K562 (cell line): Measurements from ENCODE around the gene NISCH. TPM values are rescaled to one million over a fixed set of nuclear protein-coding genes. Genes with fewer than 3 reads are reported as not detected.

Experiments
- ATAC-seq: fragments of 200-7000 bp; cut with Tn5 transposase; 3 replicates; pipeline ENCODE4 v1.9.1; 2020; ENCODE audit warnings: moderate library complexity
- BruUV-seq: library from RNA; stranded (reverse); fragments of 400-500 nt; replicated peaks from 2 replicates; lab custom pipeline; 2021; lab: Mats Ljungman, UMichigan
- CTCF ChIA-PET: fragments of 300-600 bp; formaldehyde crosslinking; extraction: SDS; loops from one replicate; lab custom pipeline; 2021; ENCODE audit warnings: low intra/inter-chr PET ratio; lab: Yijun Ruan, JAX
- POLR2A ChIA-PET: fragments of 300-600, 350-650 bp; sonication (Branson Sonifier 250); formaldehyde crosslinking; extraction: SDS; loops from one replicate; lab custom pipeline; 2021; ENCODE audit warnings: antibody characterized with exemption, inconsistent platforms; lab: Yijun Ruan, JAX
- DNase-seq, 4 experiments: peaks; one replicate each; pipeline versions ENCODE4 v3.0.0 to v3.0.0-alpha.2; 2011 to 2018; ENCODE audit warnings: low spot score in 3 of 4, mixed read lengths in 3 of 4; ENCODE audit errors: extremely low read depth in 1 of 4
- FAIRE-seq: peaks from 2 replicates; lab custom pipeline; 2011; peaks lifted over from hg19 to GRCh38; lab: Jason Lieb, UNC
- H2AFZ ChIP-seq: 2 replicates; pipeline ENCODE4 v1.6.0; 2011; ENCODE audit warnings: low read depth, low read length, control low read depth, inconsistent platforms
- H3K27ac ChIP-seq: fragments of 200-600 bp; 3 replicates; pipeline ENCODE4 v1.8.0; 2011; ENCODE audit warnings: low read depth, mild to moderate bottlenecking, control low read depth, inconsistent platforms, low read length, moderate library complexity, mixed read lengths; ENCODE audit errors: extremely low read depth
- H3K27me3 ChIP-seq, 2 experiments: fragments of 300-600 bp in 1 of 2; 2 replicates in 1 of 2; 3 replicates in 1 of 2; pipeline versions ENCODE4 v1.6.0 to v1.8.0; 2011; ENCODE audit warnings: inconsistent platforms in 2 of 2, low read length in 2 of 2, mild to moderate bottlenecking in 1 of 2, mixed read lengths in 1 of 2, moderate library complexity in 1 of 2; ENCODE audit not compliant: control insufficient read depth in 2 of 2, insufficient read depth in 2 of 2
- H3K36me3 ChIP-seq: fragments of 300-600 bp; 3 replicates; pipeline ENCODE4 v1.8.0; 2011; ENCODE audit warnings: mild to moderate bottlenecking, low read length, inconsistent platforms; ENCODE audit not compliant: control insufficient read depth, insufficient read depth
- H3K4me1 ChIP-seq, 2 experiments: fragments of 200-600 bp in 1 of 2; replicated peaks in 1 of 2; 2 replicates in 1 of 2; 3 replicates in 1 of 2; pipeline versions ENCODE4 v1.5.1 to v1.8.0; 2011; ENCODE audit warnings: inconsistent platforms in 2 of 2, low read length in 2 of 2, mild to moderate bottlenecking in 1 of 2, mixed read lengths in 1 of 2, moderate library complexity in 1 of 2; ENCODE audit not compliant: control insufficient read depth in 2 of 2, insufficient read depth in 2 of 2
- H3K4me2 ChIP-seq: 2 replicates; pipeline ENCODE4 v1.6.1; 2011; ENCODE audit warnings: low read length, control low read depth, inconsistent platforms, mixed read lengths; ENCODE audit not compliant: insufficient read depth
- H3K4me3 ChIP-seq: fragments of 200-600 bp; sonication (generic), shearing (Covaris generic); 2 replicates; pipeline ENCODE4 v1.5.1; 2016; ENCODE audit warnings: control low read depth, inconsistent platforms
- H3K79me2 ChIP-seq: fragments of 200-600 bp; 3 replicates; pipeline ENCODE4 v1.8.0; 2011; ENCODE audit warnings: low read length, inconsistent platforms; ENCODE audit not compliant: control insufficient read depth, insufficient read depth
- H3K9ac ChIP-seq, 2 experiments: 2 replicates each; pipeline versions ENCODE4 v1.6.0 to v1.6.1; 2011; ENCODE audit warnings: low read depth in 2 of 2, low read length in 2 of 2, control low read depth in 1 of 2, inconsistent platforms in 1 of 2, mild to moderate bottlenecking in 1 of 2, mixed read lengths in 1 of 2; ENCODE audit not compliant: insufficient read depth in 1 of 2
- H3K9me1 ChIP-seq: one replicate; pipeline ENCODE4 v1.6.0; 2011; ENCODE audit warnings: inconsistent platforms, mild to moderate bottlenecking, low read length, moderate library complexity; ENCODE audit not compliant: control insufficient read depth, insufficient read depth
- H3K9me3 ChIP-seq: replicated peaks from 2 replicates; pipeline ENCODE4 v1.5.1; 2011; ENCODE audit warnings: low read depth, low read length, inconsistent platforms; ENCODE audit not compliant: control insufficient read depth, insufficient read depth
- H4K20me1 ChIP-seq: replicated peaks from 2 replicates; pipeline ENCODE4 v1.6.1; 2011; ENCODE audit warnings: low read length, inconsistent platforms, mixed read lengths; ENCODE audit not compliant: control insufficient read depth, insufficient read depth
- WGBS: fragments of 100-300 bp; shearing (Covaris generic); methylation state at CpG from one replicate; pipeline ENCODE4 v1.1.6; 2016; ENCODE audit warnings: low coverage, mixed read lengths; ENCODE audit not compliant: insufficient coverage; ENCODE audit errors: missing lambda C conversion rate; 5-methylcytosine and 5-hydroxymethylcytosine counted together
- in situ Hi-C: fragments of 300-500 bp; cut with MboI; formaldehyde crosslinking; loops from 4 replicates; pipeline ENCODE4 v1.15.0; 2018; ENCODE audit warnings: inconsistent platforms, mixed read lengths
- intact Hi-C: fragments of 100-400 bp; cut with micrococcal nuclease; formaldehyde crosslinking; loops from 2 replicates; pipeline ENCODE4 v1.14.2; 2022
- polyA plus RNA-seq, 8 experiments: library from polyadenylated mRNA; depleted of rRNA in 4 of 8; stranded (reverse) in 5 of 8; unstranded in 3 of 8; fragments of >200 nt; fragmentation: Nextera tagmentation in 2 of 8; fragmentation: Illumina TruSeq in 1 of 8; extraction: Ambion mirVana in 2 of 8; extraction: Trizol in 1 of 8; gene quantifications; 2 replicates each; pipeline versions ENCODE4 v1.2.1 to v1.2.3, GENCODE V29; 2011 to 2014; ENCODE audit warnings: inconsistent platforms in 1 of 8, missing spikeins in 1 of 8
- total RNA-seq, 7 experiments: library from RNA; depleted of rRNA in 6 of 7; stranded (reverse); fragments of >200 nt in 6 of 7; fragmentation: Illumina TruSeq in 2 of 7; extraction: Trizol in 2 of 7; gene quantifications; 2 replicates each; pipeline versions ENCODE4 v1.2.1 to v1.2.3, GENCODE V29; 2011 to 2021; ENCODE audit warnings: low replicate concordance in 1 of 7
- TF ChIP-seq, protein P1 (sequence below), 3 experiments: fragments of 200-800 bp in 1 of 3; sonication (Bioruptor generic) in 1 of 3; sonication (generic) in 1 of 3; formaldehyde crosslinking in 1 of 3; IDR thresholded peaks; 2 replicates each; pipeline versions ENCODE4 v1.6.1 to v1.8.0; 2016 to 2022; ENCODE audit warnings: mild to moderate bottlenecking in 2 of 3, missing compliant biosample characterization in 2 of 3, missing genetic modification characterization in 2 of 3, missing genetic modification reagents in 1 of 3
- TF ChIP-seq, protein P2 (sequence below): sonication (generic); formaldehyde crosslinking; IDR thresholded peaks from 2 replicates; pipeline ENCODE4 v1.8.0; 2022; ENCODE audit warnings: missing genetic modification reagents, mild to moderate bottlenecking, moderate library complexity, borderline replicate concordance
- TF ChIP-seq, protein P3 (sequence below): sonication (generic); formaldehyde crosslinking; IDR thresholded peaks from 2 replicates; pipeline ENCODE4 v1.8.0; 2022; ENCODE audit warnings: mild to moderate bottlenecking, low read depth, missing genetic modification reagents

Gene NISCH
- total and polyA plus RNA-seq, 9 of the 15 experiments (the other 6 are each of a cell fraction or from before 2014, with no cell fraction given) = 0.44 to 43.5 (median 23.4) TPM

DNA sequence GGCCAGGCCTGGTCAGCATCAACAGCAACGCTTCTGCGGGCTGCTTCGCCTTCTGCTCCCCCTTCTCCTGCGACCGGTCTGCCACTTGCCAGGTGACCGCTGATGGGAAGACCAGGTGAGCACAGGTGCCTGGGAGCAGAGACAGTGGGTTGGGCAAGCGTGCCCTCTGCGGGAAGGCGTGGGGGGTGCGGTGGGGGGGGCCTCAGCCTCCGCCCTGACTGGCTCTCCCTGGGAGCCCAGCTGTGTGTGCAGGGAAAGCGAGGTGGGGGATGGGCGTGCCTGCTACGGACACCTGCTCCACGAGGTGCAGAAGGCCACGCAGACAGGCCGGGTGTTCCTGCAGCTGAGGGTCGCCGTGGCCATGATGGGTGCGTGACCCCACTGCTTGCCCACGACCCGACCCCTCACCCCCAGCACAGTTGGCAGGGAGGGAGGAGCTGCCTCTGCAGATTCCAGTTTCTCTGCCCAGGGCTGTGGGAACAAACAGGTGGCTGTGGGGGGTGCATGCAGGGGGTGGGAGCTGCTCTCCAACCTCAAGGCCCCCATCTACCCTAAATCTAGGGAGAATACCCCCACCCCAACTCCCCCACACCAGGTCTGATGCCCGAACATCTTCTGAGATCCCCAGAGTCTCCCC is 48.5 kb downstream of the NISCH start:
- in situ Hi-C loops = no loop called here
- Histone ChIP-seq H3K27ac (no peak overlapping the region), H2AFZ (no peak overlapping the region), H3K9ac (no peak overlapping the region), H3K9me3 (no peaks in the 10 kb centered on the region), H3K27me3 (no peaks in the 10 kb centered on the region), H3K4me1 (peaks cover 0 to 42% of the 10 kb centered on the region in 2 experiments; a peak in 2 of 5 replicates), H4K20me1 (no peaks in the 10 kb centered on the region), H3K9me1 (no peaks in the 10 kb centered on the region), H3K36me3 (no peaks in the 10 kb centered on the region), H3K4me2 (no peak overlapping the region), H3K4me3 (no peak overlapping the region), H3K79me2 (no peaks in the 10 kb centered on the region)
- ChIA-PET POLR2A (interaction anchor here (1.5 kb wide), 1 partner anchor 22 kb away, joined by 5 read pairs; no protein-coding TSS in a partner anchor), CTCF (no interaction called here)
- BruUV-seq = no TSS peak
- TF ChIP-seq, protein P1, sequence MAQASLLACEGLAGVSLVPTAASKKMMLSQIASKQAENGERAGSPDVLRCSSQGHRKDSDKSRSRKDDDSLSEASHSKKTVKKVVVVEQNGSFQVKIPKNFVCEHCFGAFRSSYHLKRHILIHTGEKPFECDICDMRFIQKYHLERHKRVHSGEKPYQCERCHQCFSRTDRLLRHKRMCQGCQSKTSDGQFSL (CRISPR knock-in tag; IDR thresholded peaks at IDR 0.05) = peak; percentile 86
- TF ChIP-seq, protein P1 (tag; IDR thresholded peaks at IDR 0.05) = 0 out of 4 replicates have a peak, but pooled peaks of 1 of the 2 experiments have one; percentile 50
- TF ChIP-seq, protein P2, sequence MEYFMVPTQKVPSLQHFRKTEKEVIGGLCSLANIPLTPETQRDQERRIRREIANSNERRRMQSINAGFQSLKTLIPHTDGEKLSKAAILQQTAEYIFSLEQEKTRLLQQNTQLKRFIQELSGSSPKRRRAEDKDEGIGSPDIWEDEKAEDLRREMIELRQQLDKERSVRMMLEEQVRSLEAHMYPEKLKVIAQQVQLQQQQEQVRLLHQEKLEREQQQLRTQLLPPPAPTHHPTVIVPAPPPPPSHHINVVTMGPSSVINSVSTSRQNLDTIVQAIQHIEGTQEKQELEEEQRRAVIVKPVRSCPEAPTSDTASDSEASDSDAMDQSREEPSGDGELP (CRISPR knock-in tag) = peak; percentile 41; the same call in 1 of the 2 replicates
- TF ChIP-seq, protein P3, sequence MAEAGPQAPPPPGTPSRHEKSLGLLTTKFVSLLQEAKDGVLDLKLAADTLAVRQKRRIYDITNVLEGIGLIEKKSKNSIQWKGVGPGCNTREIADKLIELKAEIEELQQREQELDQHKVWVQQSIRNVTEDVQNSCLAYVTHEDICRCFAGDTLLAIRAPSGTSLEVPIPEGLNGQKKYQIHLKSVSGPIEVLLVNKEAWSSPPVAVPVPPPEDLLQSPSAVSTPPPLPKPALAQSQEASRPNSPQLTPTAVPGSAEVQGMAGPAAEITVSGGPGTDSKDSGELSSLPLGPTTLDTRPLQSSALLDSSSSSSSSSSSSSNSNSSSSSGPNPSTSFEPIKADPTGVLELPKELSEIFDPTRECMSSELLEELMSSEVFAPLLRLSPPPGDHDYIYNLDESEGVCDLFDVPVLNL = no peak
- no peak for FAIRE-seq
- no peak for ATAC-seq
- peak in 2 of 4 experiments; percentile 43 to 45 for DNase-seq
- WGBS = 32% methylated on average over 7 of the region's 23 CpGs
- intact Hi-C loops = no loop called here
